Measurements from ENCODE around the gene CD44. TPM values are rescaled to one million over a fixed set of nuclear protein-coding genes. Genes with fewer than 3 reads are reported as not detected.

CD44 gene
- total RNA-seq, 4 donors from 2014 or later, result 56.3 to 182 (median 114) TPM

DNA sequence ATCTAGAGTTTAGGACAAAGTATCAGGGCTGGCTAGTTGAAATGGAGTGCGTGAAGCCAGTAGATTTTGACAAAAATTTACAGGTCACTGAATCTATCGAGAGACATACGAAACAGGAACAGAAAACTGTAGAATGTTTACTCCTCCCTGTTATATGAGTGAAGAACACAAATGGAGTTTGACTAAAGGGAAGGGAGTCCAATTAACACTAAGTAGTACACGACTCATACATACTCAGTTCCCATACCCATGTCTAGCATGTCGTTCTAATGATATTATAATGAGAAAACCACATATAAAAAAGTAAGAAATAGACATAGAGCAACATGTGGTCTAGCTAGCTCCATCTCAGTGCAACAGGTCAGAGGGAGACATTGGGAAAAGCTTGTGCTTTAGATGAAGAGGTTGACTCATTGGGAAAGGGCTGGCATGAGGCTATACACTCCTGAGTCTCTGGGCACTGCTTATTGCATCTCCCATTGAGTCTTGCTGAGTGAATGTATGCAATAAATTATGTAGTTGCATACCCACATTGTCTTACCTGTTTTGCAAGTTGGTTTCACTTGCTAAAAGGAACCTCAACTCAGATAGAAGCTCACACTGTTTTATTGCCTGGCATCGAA lies 43.5 kb downstream of the CD44 start:
- no peak overlapping the region for H3K4me3 ChIP-seq
- WGBS, 2 donors (ENCODE audit: low coverage in 1 of 2), result 73 to 78% methylated on average over 6 of the region's 6 CpGs
- H3K4me1 ChIP-seq, result peaks cover 24 to 52% (median 30%) of the 10 kb centered on the region in 4 donors
- peaks cover 0 to 14% (median 0%) of the 10 kb centered on the region in 4 donors for H3K36me3 ChIP-seq
- H3K27ac ChIP-seq, result peak overlapping the region in 3 of 4 donors; percentile 4 to 25 (median 21)
- no peak for DNase-seq
- no peaks in the 10 kb centered on the region for H3K9me3 ChIP-seq
- intact Hi-C loops (cut with DNase I; ENCODE audit: low total_unique reads), result loop anchor here (5.0 kb wide), 1 partner anchor 720 kb away; no protein-coding TSS in a partner anchor
- H3K27me3 ChIP-seq, result no peaks in the 10 kb centered on the region
- TF ChIP-seq EP300 (IDR thresholded peaks at IDR 0.05; ENCODE audit: low read depth), result no peak
- no peak for TF ChIP-seq POLR2AphosphoS5 (IDR thresholded peaks at IDR 0.05)
- TF ChIP-seq, protein P1, sequence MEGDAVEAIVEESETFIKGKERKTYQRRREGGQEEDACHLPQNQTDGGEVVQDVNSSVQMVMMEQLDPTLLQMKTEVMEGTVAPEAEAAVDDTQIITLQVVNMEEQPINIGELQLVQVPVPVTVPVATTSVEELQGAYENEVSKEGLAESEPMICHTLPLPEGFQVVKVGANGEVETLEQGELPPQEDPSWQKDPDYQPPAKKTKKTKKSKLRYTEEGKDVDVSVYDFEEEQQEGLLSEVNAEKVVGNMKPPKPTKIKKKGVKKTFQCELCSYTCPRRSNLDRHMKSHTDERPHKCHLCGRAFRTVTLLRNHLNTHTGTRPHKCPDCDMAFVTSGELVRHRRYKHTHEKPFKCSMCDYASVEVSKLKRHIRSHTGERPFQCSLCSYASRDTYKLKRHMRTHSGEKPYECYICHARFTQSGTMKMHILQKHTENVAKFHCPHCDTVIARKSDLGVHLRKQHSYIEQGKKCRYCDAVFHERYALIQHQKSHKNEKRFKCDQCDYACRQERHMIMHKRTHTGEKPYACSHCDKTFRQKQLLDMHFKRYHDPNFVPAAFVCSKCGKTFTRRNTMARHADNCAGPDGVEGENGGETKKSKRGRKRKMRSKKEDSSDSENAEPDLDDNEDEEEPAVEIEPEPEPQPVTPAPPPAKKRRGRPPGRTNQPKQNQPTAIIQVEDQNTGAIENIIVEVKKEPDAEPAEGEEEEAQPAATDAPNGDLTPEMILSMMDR (IDR thresholded peaks at IDR 0.05), result no peak
- no peak for TF ChIP-seq POLR2A (IDR thresholded peaks at IDR 0.05)
- in situ Hi-C loops (cut with MboI; ENCODE audit: low pct_ligation_motif_present in 1 of 4, low pct_unique_long_range_greater_than_20kb in 1 of 4, low sequenced_read_pairs in 3 of 4), result no loop called here

DNA sequence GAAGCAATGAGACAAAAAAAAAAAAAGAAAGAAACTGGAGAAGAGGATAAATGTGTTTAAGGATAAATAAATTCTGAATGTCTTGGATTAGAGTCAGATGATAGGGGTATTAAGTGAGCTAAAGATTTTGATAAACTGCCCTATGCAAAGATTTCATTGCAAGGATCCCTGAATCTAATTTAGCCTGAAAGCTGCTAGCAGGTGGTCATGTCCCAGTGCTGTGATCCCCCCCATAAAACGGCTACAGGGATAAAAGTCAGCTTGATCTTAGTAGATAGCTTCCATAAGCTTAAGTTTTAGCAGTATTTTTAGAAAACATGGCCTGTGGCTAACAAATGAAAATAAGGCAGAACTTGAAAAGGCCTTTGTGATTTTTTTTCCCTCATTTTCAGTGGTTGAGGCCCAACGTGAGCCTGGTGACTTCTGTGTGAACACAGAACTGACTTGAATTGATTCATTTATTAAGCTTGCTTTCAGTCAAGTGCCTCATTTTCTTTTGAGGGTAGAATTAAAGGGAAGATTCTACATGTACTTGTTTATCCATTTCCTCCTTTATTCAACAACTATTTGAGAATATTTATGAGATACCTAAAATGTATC lies 44.5 kb downstream of the CD44 start:
- H3K4me1 ChIP-seq, result peaks cover 17 to 42% (median 21%) of the 10 kb centered on the region in 4 donors
- TF ChIP-seq EP300 (IDR thresholded peaks at IDR 0.05; ENCODE audit: low read depth) (no peak), POLR2AphosphoS5 (IDR thresholded peaks at IDR 0.05) (no peak), POLR2A (IDR thresholded peaks at IDR 0.05) (no peak)
- TF ChIP-seq, protein P1 (IDR thresholded peaks at IDR 0.05), result no peak
- 58 to 83% methylated on average over 2 of the region's 2 CpGs for WGBS, 2 donors (ENCODE audit: low coverage in 1 of 2)

DNA sequence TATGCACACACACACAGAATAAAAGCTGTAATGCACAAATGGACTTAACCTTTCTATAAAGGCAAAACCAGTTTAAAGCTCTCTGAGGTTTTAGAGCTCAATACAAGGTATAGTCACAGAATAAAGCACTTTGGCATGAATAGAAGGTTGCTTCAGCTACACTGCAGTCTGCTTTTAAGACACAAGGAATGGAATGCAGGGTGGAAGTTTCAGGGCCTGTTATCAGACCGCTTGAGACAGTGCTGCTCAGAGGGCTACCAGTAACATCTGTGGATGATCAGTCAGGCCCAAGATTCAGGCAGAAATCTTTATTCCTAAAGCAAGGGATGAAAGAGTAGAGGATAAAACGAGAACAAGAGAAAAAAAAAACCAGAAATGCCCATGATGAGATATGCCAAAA lies 46.7 kb downstream of the CD44 start:
- no peak for TF ChIP-seq POLR2A (IDR thresholded peaks at IDR 0.05)
- TF ChIP-seq POLR2AphosphoS5 (IDR thresholded peaks at IDR 0.05), result no peak
- TF ChIP-seq, protein P1 (IDR thresholded peaks at IDR 0.05), result no peak
- no peak for TF ChIP-seq EP300 (IDR thresholded peaks at IDR 0.05; ENCODE audit: low read depth)
- 60 to 82% methylated on average over 1 to 2 of the region's 2 CpGs for WGBS, 2 donors (ENCODE audit: low coverage in 1 of 2)
- Histone ChIP-seq H3K36me3 (peaks cover 0 to 27% (median 1%) of the 10 kb centered on the region in 4 donors), H3K9me3 (no peaks in the 10 kb centered on the region), H3K4me3 (no peak overlapping the region), H3K27me3 (no peaks in the 10 kb centered on the region), H3K27ac (peak overlapping the region in 1 of 4 donors; percentile 3), H3K4me1 (peaks cover 0 to 19% (median 3%) of the 10 kb centered on the region in 4 donors)
- intact Hi-C loops (cut with DNase I; ENCODE audit: low total_unique reads), result no loop called here
- no peak for DNase-seq
- in situ Hi-C loops (cut with MboI; ENCODE audit: low pct_ligation_motif_present in 1 of 4, low pct_unique_long_range_greater_than_20kb in 1 of 4, low sequenced_read_pairs in 3 of 4), result no loop called here

More for the DNA sequence above, 44.5 kb downstream of the CD44 start:
- H3K36me3 ChIP-seq, result peaks cover 0 to 9% (median 0%) of the 10 kb centered on the region in 4 donors
- intact Hi-C loops (cut with DNase I; ENCODE audit: low total_unique reads), result loop anchor here (5.0 kb wide), 1 partner anchor 721 kb away; no protein-coding TSS in a partner anchor
- no peaks in the 10 kb centered on the region for H3K9me3 ChIP-seq
- H3K4me3 ChIP-seq, result no peak overlapping the region
- no peak for DNase-seq
- no peaks in the 10 kb centered on the region for H3K27me3 ChIP-seq
- in situ Hi-C loops (cut with MboI; ENCODE audit: low pct_ligation_motif_present in 1 of 4, low pct_unique_long_range_greater_than_20kb in 1 of 4, low sequenced_read_pairs in 3 of 4), result no loop called here
- H3K27ac ChIP-seq, result peak overlapping the region in 2 of 4 donors; percentile 17 to 21

DNA sequence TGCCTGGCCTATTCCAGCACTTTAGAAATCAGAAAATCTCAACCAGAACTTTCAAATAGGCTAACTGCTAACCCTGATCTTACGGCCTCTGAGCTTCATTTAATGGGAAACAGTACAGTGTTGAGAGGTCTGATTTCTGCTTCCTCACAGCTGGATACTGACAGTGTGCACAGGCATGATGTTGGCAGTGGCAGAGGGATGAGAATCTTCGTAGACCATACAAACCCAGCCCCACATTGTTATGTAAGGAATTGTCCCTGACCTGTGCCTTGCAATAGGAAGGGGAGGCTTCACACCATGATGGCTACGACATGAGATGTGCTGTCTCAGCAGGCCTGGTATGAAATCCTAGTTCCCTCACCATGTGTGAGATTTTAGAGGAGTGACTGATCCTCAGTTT lies 49.0 kb downstream of the CD44 start:
- 85 to 100% methylated on average over 2 to 3 of the region's 3 CpGs for WGBS, 2 donors (ENCODE audit: low coverage in 1 of 2)
- Histone ChIP-seq H3K4me3 (no peak overlapping the region), H3K9me3 (no peaks in the 10 kb centered on the region), H3K36me3 (peaks cover 0 to 22% (median 1%) of the 10 kb centered on the region in 4 donors), H3K27ac (peak overlapping the region in 2 of 4 donors; percentile 11 to 23), H3K27me3 (no peaks in the 10 kb centered on the region), H3K4me1 (peaks cover 2 to 26% (median 12%) of the 10 kb centered on the region in 4 donors)
- in situ Hi-C loops (cut with MboI; ENCODE audit: low pct_ligation_motif_present in 1 of 4, low pct_unique_long_range_greater_than_20kb in 1 of 4, low sequenced_read_pairs in 3 of 4) (no loop called here), intact Hi-C loops (cut with DNase I; ENCODE audit: low total_unique reads) (no loop called here)
- no peak for TF ChIP-seq POLR2AphosphoS5 (IDR thresholded peaks at IDR 0.05)
- TF ChIP-seq, protein P1 (IDR thresholded peaks at IDR 0.05), result no peak
- TF ChIP-seq POLR2A (IDR thresholded peaks at IDR 0.05), result no peak
- TF ChIP-seq EP300 (IDR thresholded peaks at IDR 0.05; ENCODE audit: low read depth), result no peak
- DNase-seq, result no peak
